Hepatocyte (in vitro differentiated cells): ENCODE data around the gene ZNF287. TPM values are rescaled to one million over a fixed set of nuclear protein-coding genes. Genes with fewer than 3 reads are reported as not detected.

Source experiments
- DNase-seq: peaks from one replicate; pipeline ENCODE4 v3.0.0-alpha.2; 2016; ENCODE audit warnings: low spot score
- H2AFZ ChIP-seq: fragments of 200-600 bp; sonication (generic); 2 replicates; pipeline ENCODE4 v1.6.0; 2016; ENCODE audit warnings: antibody characterized with exemption, mild to moderate bottlenecking
- H3K27ac ChIP-seq: fragments of 200-600 bp; sonication (generic); 2 replicates; pipeline ENCODE4 v1.5.1; 2016; ENCODE audit warnings: mild to moderate bottlenecking
- H3K27me3 ChIP-seq: fragments of 200-600 bp; sonication (generic); 2 replicates; pipeline ENCODE4 v1.6.1; 2016
- H3K36me3 ChIP-seq: fragments of 200-600 bp; sonication (generic); replicated peaks from 2 replicates; pipeline ENCODE4 v1.5.1; 2016; ENCODE audit warnings: low read depth; ENCODE audit not compliant: insufficient read depth
- H3K4me1 ChIP-seq: fragments of 200-600 bp; sonication (generic); 2 replicates; pipeline ENCODE4 v1.5.1; 2016; ENCODE audit warnings: mild to moderate bottlenecking, moderate library complexity; ENCODE audit not compliant: insufficient read depth
- H3K4me2 ChIP-seq: fragments of 200-600 bp; sonication (generic); 2 replicates; pipeline ENCODE4 v1.6.0; 2016
- H3K4me3 ChIP-seq: fragments of 200-600 bp; sonication (generic); 2 replicates; pipeline ENCODE4 v1.5.1; 2016; ENCODE audit warnings: mild to moderate bottlenecking
- H3K79me2 ChIP-seq: fragments of 200-600 bp; sonication (generic); 2 replicates; pipeline ENCODE4 v1.6.0; 2017; ENCODE audit warnings: mild to moderate bottlenecking
- H3K9me2 ChIP-seq: fragments of 200-600 bp; sonication (generic); replicated peaks from 2 replicates; pipeline ENCODE4 v1.6.0; 2017; ENCODE audit warnings: mild to moderate bottlenecking; ENCODE audit not compliant: insufficient read depth
- H3K9me3 ChIP-seq: fragments of 200-600 bp; sonication (generic); 2 replicates; pipeline ENCODE4 v1.5.1; 2016; ENCODE audit warnings: low read depth, mild to moderate bottlenecking
- H4K20me1 ChIP-seq: fragments of 200-600 bp; sonication (generic); 2 replicates; pipeline ENCODE4 v1.6.0; 2016; ENCODE audit warnings: mild to moderate bottlenecking; ENCODE audit not compliant: insufficient read depth, poor library complexity, severe bottlenecking
- CTCF ChIP-seq: fragments of 200-600 bp; sonication (generic); IDR thresholded peaks from 2 replicates; pipeline ENCODE4 v1.5.1; 2016; ENCODE audit warnings: antibody characterized with exemption, mild to moderate bottlenecking; ENCODE audit not compliant: poor library complexity
- EZH2 ChIP-seq: fragments of 200-600 bp; sonication (generic); IDR thresholded peaks from 2 replicates; pipeline ENCODE4 v1.6.1; 2016; ENCODE audit warnings: antibody characterized with exemption, mild to moderate bottlenecking, borderline replicate concordance
- EZH2phosphoT487 ChIP-seq: fragments of 200-600 bp; sonication (generic); IDR thresholded peaks from one replicate; pipeline ENCODE4 v1.6.1; 2018; ENCODE audit warnings: antibody characterized with exemption, mild to moderate bottlenecking, low read depth, moderate library complexity; ENCODE audit not compliant: unreplicated experiment, severe bottlenecking
- WGBS: methylation state at CpG from one replicate; pipeline ENCODE4 v1.1.6; 2016; ENCODE audit warnings: low lambda C conversion rate; ENCODE audit errors: missing lambda C conversion rate; 5-methylcytosine and 5-hydroxymethylcytosine counted together
- polyA plus RNA-seq: library from polyadenylated mRNA; unstranded; fragments of >200 nt; fragmentation: Nextera tagmentation; extraction: Ambion mirVana; gene quantifications from 2 replicates; pipeline ENCODE4 v1.2.1, GENCODE V29; 2016
- total RNA-seq: library from RNA; depleted of rRNA; stranded (reverse); fragments of >200 nt; gene quantifications from 2 replicates; pipeline ENCODE4 v1.2.3, GENCODE V29; 2014

Gene ZNF287
- total and polyA plus RNA-seq, 2 experiments from 2014 or later: 7.1 to 10.6 TPM

GRCh38 chr17:16521070-16521727 lies 47.8 kb downstream of the ZNF287 start:
- peaks cover 15% of the 10 kb centered on the region for H3K4me1 ChIP-seq
- H3K9me2 ChIP-seq: no peaks in the 10 kb centered on the region
- no peaks in the 10 kb centered on the region for H3K9me3 ChIP-seq
- no peaks in the 10 kb centered on the region for H4K20me1 ChIP-seq
- no peaks in the 10 kb centered on the region for H3K27me3 ChIP-seq
- H3K4me3 ChIP-seq: no peak overlapping the region
- no peak overlapping the region for H3K4me2 ChIP-seq
- peak overlapping the region; percentile 64 for H2AFZ ChIP-seq
- 36% methylated on average over 7 of the region's 7 CpGs for WGBS
- H3K36me3 ChIP-seq: no peaks in the 10 kb centered on the region
- DNase-seq: peak; percentile 92
- H3K27ac ChIP-seq: peak overlapping the region; percentile 14
- TF ChIP-seq CTCF (peak; percentile 96), EZH2phosphoT487 (no peak)
- H3K79me2 ChIP-seq: no peaks in the 10 kb centered on the region

- DNase-seq: no peak
- H3K27ac ChIP-seq: no peak overlapping the region
- TF ChIP-seq EZH2phosphoT487 (no peak), EZH2 (no peak), CTCF (no peak)
- H3K36me3 ChIP-seq: no peaks in the 10 kb centered on the region
- H3K9me3 ChIP-seq: no peaks in the 10 kb centered on the region
- H2AFZ ChIP-seq: no peak overlapping the region
- peaks cover 15% of the 10 kb centered on the region for H3K4me1 ChIP-seq
- H3K4me3 ChIP-seq: no peak overlapping the region
- no peaks in the 10 kb centered on the region for H4K20me1 ChIP-seq
- no peaks in the 10 kb centered on the region for H3K9me2 ChIP-seq
- no peak overlapping the region for H3K4me2 ChIP-seq
- H3K79me2 ChIP-seq: no peaks in the 10 kb centered on the region
- no peaks in the 10 kb centered on the region for H3K27me3 ChIP-seq
Measured at GRCh38 chr17:16519021-16519420, 50.0 kb downstream of the ZNF287 start.

- H2AFZ ChIP-seq: no peak overlapping the region
- no peak overlapping the region for H3K4me3 ChIP-seq
- H3K4me1 ChIP-seq: peaks cover 15% of the 10 kb centered on the region
- H3K27me3 ChIP-seq: no peaks in the 10 kb centered on the region
- DNase-seq: no peak
- no peak overlapping the region for H3K4me2 ChIP-seq
- 98% methylated on average over 7 of the region's 7 CpGs for WGBS
- no peaks in the 10 kb centered on the region for H3K79me2 ChIP-seq
- TF ChIP-seq EZH2 (no peak), CTCF (no peak), EZH2phosphoT487 (no peak)
- no peak overlapping the region for H3K27ac ChIP-seq
- H3K9me2 ChIP-seq: no peaks in the 10 kb centered on the region
- H4K20me1 ChIP-seq: no peaks in the 10 kb centered on the region
- no peaks in the 10 kb centered on the region for H3K9me3 ChIP-seq
- H3K36me3 ChIP-seq: no peaks in the 10 kb centered on the region
Measured at GRCh38 chr17:16517477-16517876, 51.5 kb downstream of the ZNF287 start.
